MCF 10A (cell line): Measurements from ENCODE around the gene COPZ2. TPM values are rescaled to one million over a fixed set of nuclear protein-coding genes. Genes with fewer than 3 reads are reported as not detected.
"Not testable (repeated sequence)": the region's sequence is repeated elsewhere in the genome, so short reads cannot be mapped to it uniquely, and the experiment has no call there.

Source experiments
- BruUV-seq: library from RNA; stranded (reverse); fragments of 400-500 nt; replicated peaks from 2 replicates; lab custom pipeline; 2021; lab: Mats Ljungman, UMichigan
- CTCF ChIA-PET: fragments of 300-600 bp; sonication (Branson Sonifier 250); formaldehyde crosslinking; extraction: SDS; loops from one replicate; lab custom pipeline; 2021; ENCODE audit warnings: antibody characterized with exemption, inconsistent platforms; lab: Yijun Ruan, JAX
- POLR2A ChIA-PET: fragments of 300-600, 350-650 bp; sonication (Branson Sonifier 250); formaldehyde crosslinking; extraction: SDS; loops from one replicate; lab custom pipeline; 2020; ENCODE audit warnings: antibody characterized with exemption, inconsistent platforms; lab: Yijun Ruan, JAX
- DNase-seq: peaks from one replicate; pipeline ENCODE4 v3.0.0-alpha.2; 2018; ENCODE audit not compliant: unreplicated experiment
- H3K27ac Mint-ChIP-seq: one replicate; pipeline ENCODE4 v1.8.0; 2022; ENCODE audit warnings: mild to moderate bottlenecking, low read depth, mixed read lengths; ENCODE audit not compliant: unreplicated experiment
- H3K27me3 Mint-ChIP-seq: one replicate; pipeline ENCODE4 v1.8.0; 2022; ENCODE audit warnings: mixed read lengths; ENCODE audit not compliant: insufficient read depth, unreplicated experiment
- H3K36me3 Mint-ChIP-seq: one replicate; pipeline ENCODE4 v1.8.0; 2022; ENCODE audit warnings: mild to moderate bottlenecking, moderate library complexity, mixed read lengths; ENCODE audit not compliant: insufficient read depth, unreplicated experiment
- H3K4me1 Mint-ChIP-seq: one replicate; pipeline ENCODE4 v1.8.0; 2022; ENCODE audit warnings: mixed read lengths; ENCODE audit not compliant: insufficient read depth, unreplicated experiment
- H3K4me3 Mint-ChIP-seq: one replicate; pipeline ENCODE4 v1.8.0; 2022; ENCODE audit warnings: mild to moderate bottlenecking, moderate library complexity, mixed read lengths; ENCODE audit not compliant: unreplicated experiment
- H3K9me3 Mint-ChIP-seq: one replicate; pipeline ENCODE4 v1.8.0; 2022; ENCODE audit warnings: mixed read lengths; ENCODE audit not compliant: unreplicated experiment
- intact Hi-C: fragments of 100-400 bp; cut with micrococcal nuclease; formaldehyde crosslinking; loops from 2 replicates; pipeline ENCODE4 v1.14.1; 2022
- total RNA-seq: library from RNA; stranded (reverse); gene quantifications from 2 replicates; pipeline ENCODE4 v1.2.3, GENCODE V29; 2022
- TF ChIP-seq, protein P1 (sequence below): fragments of 200-600 bp; IDR thresholded peaks from one replicate; pipeline ENCODE4 v1.8.0; 2022; ENCODE audit warnings: antibody characterized with exemption, mild to moderate bottlenecking; ENCODE audit not compliant: unreplicated experiment

Gene COPZ2
- total RNA-seq, 1 experiment from 2014 or later = not detected

DNA sequence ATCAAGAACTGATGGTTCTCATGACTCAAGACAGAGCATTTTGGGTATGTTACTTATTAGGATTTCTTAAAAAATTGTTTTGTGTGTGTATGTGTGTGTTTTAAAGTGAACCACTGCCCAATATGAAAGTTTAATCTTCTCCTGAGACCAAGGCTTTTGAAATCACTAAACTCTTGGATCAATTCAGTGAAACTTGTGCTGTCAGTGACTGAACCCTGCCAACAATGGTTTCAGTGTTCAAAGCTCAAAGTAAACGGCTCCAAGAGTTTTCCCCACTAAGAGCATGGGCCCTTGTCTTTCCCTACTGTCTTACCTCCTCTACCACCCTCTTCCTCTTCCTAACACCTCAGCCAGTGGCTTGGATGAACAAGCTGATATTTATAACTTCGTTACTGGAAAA is 32.6 kb upstream of the COPZ2 start:
- TF ChIP-seq, protein P1, sequence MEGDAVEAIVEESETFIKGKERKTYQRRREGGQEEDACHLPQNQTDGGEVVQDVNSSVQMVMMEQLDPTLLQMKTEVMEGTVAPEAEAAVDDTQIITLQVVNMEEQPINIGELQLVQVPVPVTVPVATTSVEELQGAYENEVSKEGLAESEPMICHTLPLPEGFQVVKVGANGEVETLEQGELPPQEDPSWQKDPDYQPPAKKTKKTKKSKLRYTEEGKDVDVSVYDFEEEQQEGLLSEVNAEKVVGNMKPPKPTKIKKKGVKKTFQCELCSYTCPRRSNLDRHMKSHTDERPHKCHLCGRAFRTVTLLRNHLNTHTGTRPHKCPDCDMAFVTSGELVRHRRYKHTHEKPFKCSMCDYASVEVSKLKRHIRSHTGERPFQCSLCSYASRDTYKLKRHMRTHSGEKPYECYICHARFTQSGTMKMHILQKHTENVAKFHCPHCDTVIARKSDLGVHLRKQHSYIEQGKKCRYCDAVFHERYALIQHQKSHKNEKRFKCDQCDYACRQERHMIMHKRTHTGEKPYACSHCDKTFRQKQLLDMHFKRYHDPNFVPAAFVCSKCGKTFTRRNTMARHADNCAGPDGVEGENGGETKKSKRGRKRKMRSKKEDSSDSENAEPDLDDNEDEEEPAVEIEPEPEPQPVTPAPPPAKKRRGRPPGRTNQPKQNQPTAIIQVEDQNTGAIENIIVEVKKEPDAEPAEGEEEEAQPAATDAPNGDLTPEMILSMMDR = no peak
- TSS peak; percentile 86 for BruUV-seq
- H3K4me3 Mint-ChIP-seq = no peak overlapping the region
- intact Hi-C loops = no loop called here
- no peak overlapping the region for H3K27ac Mint-ChIP-seq
- H3K36me3 Mint-ChIP-seq = peaks cover 90% of the 10 kb centered on the region
- ChIA-PET CTCF (interaction anchor here (0.6 kb wide), 1 partner anchor 16 kb away, joined by 3 read pairs; no protein-coding TSS in a partner anchor), POLR2A (interaction anchor here (8.2 to 9.8 kb wide), 2 partner anchors 19 to 44 kb away, joined by 72 to 353 read pairs; partner anchors contain the start of gene NFE2L1)
- no peak for DNase-seq
- peaks cover 19% of the 10 kb centered on the region for H3K4me1 Mint-ChIP-seq
- H3K27me3 Mint-ChIP-seq = no peaks in the 10 kb centered on the region
- H3K9me3 Mint-ChIP-seq = no peaks in the 10 kb centered on the region

DNA sequence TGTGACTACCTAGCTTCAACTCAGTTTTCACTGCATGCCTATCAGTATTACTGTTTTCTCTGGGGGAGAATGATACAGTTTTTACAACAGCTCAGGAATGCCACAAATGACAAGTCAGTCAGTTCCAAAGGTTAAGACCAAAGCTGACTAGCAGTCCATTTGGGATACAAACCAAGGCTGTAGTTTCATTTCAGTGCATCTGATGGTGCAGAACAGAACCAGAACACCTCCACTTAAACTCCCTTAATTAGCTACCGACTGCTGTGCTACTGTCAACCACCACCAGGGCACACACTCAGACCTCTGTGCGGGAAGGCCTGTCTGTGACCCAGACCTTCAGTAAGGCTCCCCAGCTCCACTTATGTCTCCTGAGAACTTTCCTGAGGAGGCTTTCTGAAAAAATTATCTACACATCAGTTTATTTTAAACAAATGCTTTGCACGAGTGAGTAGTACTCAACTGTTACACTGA is 30.9 kb upstream of the COPZ2 start:
- TF ChIP-seq, protein P1 = peak; percentile 19
- no TSS peak for BruUV-seq
- no peak for DNase-seq
- no peak overlapping the region for H3K27ac Mint-ChIP-seq
- intact Hi-C loops = no loop called here
- CTCF ChIA-PET = interaction anchor here (0.7 to 5.3 kb wide), 10 partner anchors 12 to 62 kb away, joined by 3 to 42 read pairs (median 4); no protein-coding TSS in a partner anchor
- POLR2A ChIA-PET = interaction anchor here (0.6 to 9.8 kb wide), 6 partner anchors 9 to 42 kb away, joined by 3 to 353 read pairs (median 10); partner anchors contain the start of genes NFE2L1 and SNX11
- no peak overlapping the region for H3K4me3 Mint-ChIP-seq
- H3K9me3 Mint-ChIP-seq = no peaks in the 10 kb centered on the region
- peaks cover 94% of the 10 kb centered on the region for H3K36me3 Mint-ChIP-seq
- H3K27me3 Mint-ChIP-seq = no peaks in the 10 kb centered on the region
- H3K4me1 Mint-ChIP-seq = peaks cover 21% of the 10 kb centered on the region

GRCh38 chr17:48067808-48068207 is 30.2 kb upstream of the COPZ2 start:
- H3K4me1 Mint-ChIP-seq = peaks cover 21% of the 10 kb centered on the region
- H3K9me3 Mint-ChIP-seq, H3K4me3 Mint-ChIP-seq, intact Hi-C loops, H3K27me3 Mint-ChIP-seq, DNase-seq, BruUV-seq, H3K27ac Mint-ChIP-seq: not testable (repeated sequence)
- ChIA-PET CTCF (interaction anchor here (0.6 to 5.3 kb wide), 10 partner anchors 13 to 63 kb away, joined by 3 to 42 read pairs (median 4); no protein-coding TSS in a partner anchor), POLR2A (interaction anchor here (0.9 to 9.8 kb wide), 7 partner anchors 9 to 44 kb away, joined by 3 to 353 read pairs (median 5); partner anchors contain the start of genes NFE2L1 and SNX11)
- H3K36me3 Mint-ChIP-seq = peaks cover 90% of the 10 kb centered on the region

DNA sequence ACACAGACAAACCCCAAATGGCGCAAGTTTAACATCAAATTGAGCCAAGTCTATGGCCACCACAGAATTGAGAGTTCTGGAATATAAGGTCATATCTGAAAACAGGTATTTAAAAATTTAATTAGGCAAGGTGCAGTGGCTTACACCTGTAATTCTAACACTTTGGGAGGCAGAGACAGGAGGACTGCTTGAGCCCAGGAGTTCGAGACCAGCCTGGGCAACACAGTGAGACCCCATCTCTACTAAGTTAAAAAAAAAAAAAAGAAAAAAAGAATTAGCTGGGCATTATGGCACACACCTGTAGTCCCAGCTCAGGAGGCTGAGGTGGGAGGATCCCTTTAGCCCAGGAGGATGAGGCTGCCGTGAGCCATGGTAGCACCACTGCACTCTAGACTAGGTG is 29.6 kb upstream of the COPZ2 start:
- TF ChIP-seq, protein P1 = no peak
- no peak for DNase-seq
- BruUV-seq = no TSS peak
- ChIA-PET POLR2A (interaction anchor here (0.7 to 9.8 kb wide), 8 partner anchors 13 to 162 kb away, joined by 3 to 353 read pairs (median 4); partner anchors contain the start of genes NFE2L1 and SNX11), CTCF (interaction anchor here (0.6 to 5.3 kb wide), 4 partner anchors 14 to 41 kb away, joined by 3 to 42 read pairs (median 6); no protein-coding TSS in a partner anchor)
- H3K27ac Mint-ChIP-seq = no peak overlapping the region
- H3K27me3 Mint-ChIP-seq = no peaks in the 10 kb centered on the region
- H3K36me3 Mint-ChIP-seq = peaks cover 90% of the 10 kb centered on the region
- intact Hi-C loops = no loop called here
- H3K4me3 Mint-ChIP-seq = no peak overlapping the region
- H3K9me3 Mint-ChIP-seq = no peaks in the 10 kb centered on the region
- H3K4me1 Mint-ChIP-seq = peaks cover 21% of the 10 kb centered on the region
